HEK293T (cell line): ENCODE measurements around the gene PPP1R13B.

Experiments
- ELF4 ChIP-seq: fragments of 450-650 bp; IDR thresholded peaks from 2 replicates; pipeline ENCODE4 v1.6.1; 2017; ENCODE audit warnings: antibody characterized with exemption
- NFRKB ChIP-seq: fragments of 450-650 bp; IDR thresholded peaks from 2 replicates; pipeline ENCODE4 v1.6.1; 2016; ENCODE audit warnings: mild to moderate bottlenecking, moderate library complexity

GRCh38 chr14:103886304-103887169, 39.2 kb upstream of the PPP1R13B start:
- TF ChIP-seq ELF4 (no peak), NFRKB (no peak)
